ENCODE measurements around the gene COL11A2.
A peak's percentile ranks its signal among the peaks of the same experiment; 100 is the strongest.

The COL11A2 gene

GRCh38 chr6:33165581-33166258, 26.5 kb downstream of the COL11A2 start:
- peaks cover 9% of the 10 kb centered on the region for H3K27me3 ChIP-seq (ENCODE audit: control insufficient read depth, insufficient read depth, low read length)
- H3K4me3 ChIP-seq (ENCODE audit: low read depth, low read length), result no peak overlapping the region
- H3K36me3 ChIP-seq (ENCODE audit: control insufficient read depth, insufficient read depth, low read length), result no peaks in the 10 kb centered on the region
- H3K9me3 ChIP-seq (ENCODE audit: control insufficient read depth, insufficient read depth, low read length), result no peaks in the 10 kb centered on the region
- H3K9ac ChIP-seq (ENCODE audit: low read depth, low read length), result no peak overlapping the region
- H3K4me1 ChIP-seq (ENCODE audit: control insufficient read depth, insufficient read depth, low read length), result peaks cover 8% of the 10 kb centered on the region

- peaks cover 9% of the 10 kb centered on the region for H3K27me3 ChIP-seq (ENCODE audit: control insufficient read depth, insufficient read depth, low read length)
- H3K9me3 ChIP-seq (ENCODE audit: control insufficient read depth, insufficient read depth, low read length), result no peaks in the 10 kb centered on the region
- H3K4me1 ChIP-seq (ENCODE audit: control insufficient read depth, insufficient read depth, low read length), result peaks cover 8% of the 10 kb centered on the region
- H3K36me3 ChIP-seq (ENCODE audit: control insufficient read depth, insufficient read depth, low read length), result no peaks in the 10 kb centered on the region
- no peak overlapping the region for H3K4me3 ChIP-seq (ENCODE audit: low read depth, low read length)
- no peak overlapping the region for H3K9ac ChIP-seq (ENCODE audit: low read depth, low read length)
Observed at GRCh38 chr6:33164665-33165373, 27.4 kb downstream of the COL11A2 start.

- Histone ChIP-seq H3K9ac (ENCODE audit: low read depth, low read length) (no peak overlapping the region), H3K4me3 (ENCODE audit: low read depth, low read length) (no peak overlapping the region), H3K4me1 (ENCODE audit: control insufficient read depth, insufficient read depth, low read length) (peaks cover 8% of the 10 kb centered on the region), H3K36me3 (ENCODE audit: control insufficient read depth, insufficient read depth, low read length) (no peaks in the 10 kb centered on the region), H3K27me3 (ENCODE audit: control insufficient read depth, insufficient read depth, low read length) (peaks cover 9% of the 10 kb centered on the region), H3K9me3 (ENCODE audit: control insufficient read depth, insufficient read depth, low read length) (no peaks in the 10 kb centered on the region)
Observed at GRCh38 chr6:33164176-33164575, 28.1 kb downstream of the COL11A2 start.

- no peak overlapping the region for H3K9ac ChIP-seq (ENCODE audit: low read depth, low read length)
- no peaks in the 10 kb centered on the region for H3K36me3 ChIP-seq (ENCODE audit: control insufficient read depth, insufficient read depth, low read length)
- no peak overlapping the region for H3K4me3 ChIP-seq (ENCODE audit: low read depth, low read length)
- peaks cover 9% of the 10 kb centered on the region for H3K27me3 ChIP-seq (ENCODE audit: control insufficient read depth, insufficient read depth, low read length)
- H3K4me1 ChIP-seq (ENCODE audit: control insufficient read depth, insufficient read depth, low read length), result peaks cover 8% of the 10 kb centered on the region
- H3K9me3 ChIP-seq (ENCODE audit: control insufficient read depth, insufficient read depth, low read length), result no peaks in the 10 kb centered on the region
Observed at GRCh38 chr6:33163540-33163939, 28.7 kb downstream of the COL11A2 start.

GRCh38 chr6:33161354-33162331, 30.6 kb downstream of the COL11A2 start:
- Histone ChIP-seq H3K36me3 (ENCODE audit: control insufficient read depth, insufficient read depth, low read length) (no peaks in the 10 kb centered on the region), H3K4me1 (ENCODE audit: control insufficient read depth, insufficient read depth, low read length) (peaks cover 8% of the 10 kb centered on the region), H3K27me3 (ENCODE audit: control insufficient read depth, insufficient read depth, low read length) (peaks cover 9% of the 10 kb centered on the region), H3K9ac (ENCODE audit: low read depth, low read length) (peak overlapping the region; percentile 70), H3K9me3 (ENCODE audit: control insufficient read depth, insufficient read depth, low read length) (no peaks in the 10 kb centered on the region), H3K4me3 (ENCODE audit: low read depth, low read length) (peak overlapping the region; percentile 69)

- Histone ChIP-seq H3K4me3 (ENCODE audit: low read depth, low read length) (peak overlapping the region; percentile 69), H3K9ac (ENCODE audit: low read depth, low read length) (no peak overlapping the region)
Observed at GRCh38 chr6:33160728-33161344, 31.4 kb downstream of the COL11A2 start.

GRCh38 chr6:33160096-33160495, 32.2 kb downstream of the COL11A2 start:
- Histone ChIP-seq H3K9ac (ENCODE audit: low read depth, low read length) (no peak overlapping the region), H3K27me3 (ENCODE audit: control insufficient read depth, insufficient read depth, low read length) (peaks cover 9% of the 10 kb centered on the region), H3K4me1 (ENCODE audit: control insufficient read depth, insufficient read depth, low read length) (peaks cover 8% of the 10 kb centered on the region), H3K4me3 (ENCODE audit: low read depth, low read length) (no peak overlapping the region), H3K9me3 (ENCODE audit: control insufficient read depth, insufficient read depth, low read length) (no peaks in the 10 kb centered on the region), H3K36me3 (ENCODE audit: control insufficient read depth, insufficient read depth, low read length) (no peaks in the 10 kb centered on the region)

More at GRCh38 chr6:33160728-33161344, 31.4 kb downstream of the COL11A2 start:
- Histone ChIP-seq H3K4me1 (ENCODE audit: control insufficient read depth, insufficient read depth, low read length) (peaks cover 8% of the 10 kb centered on the region), H3K36me3 (ENCODE audit: control insufficient read depth, insufficient read depth, low read length) (no peaks in the 10 kb centered on the region), H3K27me3 (ENCODE audit: control insufficient read depth, insufficient read depth, low read length) (peaks cover 9% of the 10 kb centered on the region), H3K9me3 (ENCODE audit: control insufficient read depth, insufficient read depth, low read length) (no peaks in the 10 kb centered on the region)

- Histone ChIP-seq H3K9ac (ENCODE audit: low read depth, low read length) (no peak overlapping the region), H3K27me3 (ENCODE audit: control insufficient read depth, insufficient read depth, low read length) (peaks cover 3% of the 10 kb centered on the region)
Observed at GRCh38 chr6:33156964-33157363, 35.3 kb downstream of the COL11A2 start.

GRCh38 chr6:33156561-33156960, 35.7 kb downstream of the COL11A2 start:
- no peak overlapping the region for H3K4me3 ChIP-seq (ENCODE audit: low read depth, low read length)

More at GRCh38 chr6:33156964-33157363, 35.3 kb downstream of the COL11A2 start:
- Histone ChIP-seq H3K4me1 (ENCODE audit: control insufficient read depth, insufficient read depth, low read length) (peaks cover 6% of the 10 kb centered on the region), H3K36me3 (ENCODE audit: control insufficient read depth, insufficient read depth, low read length) (no peaks in the 10 kb centered on the region), H3K9me3 (ENCODE audit: control insufficient read depth, insufficient read depth, low read length) (no peaks in the 10 kb centered on the region), H3K4me3 (ENCODE audit: low read depth, low read length) (no peak overlapping the region)

GRCh38 chr6:33154349-33154748, 37.9 kb downstream of the COL11A2 start:
- Histone ChIP-seq H3K27me3 (ENCODE audit: control insufficient read depth, insufficient read depth, low read length) (no peaks in the 10 kb centered on the region), H3K9me3 (ENCODE audit: control insufficient read depth, insufficient read depth, low read length) (no peaks in the 10 kb centered on the region), H3K9ac (ENCODE audit: low read depth, low read length) (no peak overlapping the region), H3K4me3 (ENCODE audit: low read depth, low read length) (no peak overlapping the region), H3K36me3 (ENCODE audit: control insufficient read depth, insufficient read depth, low read length) (no peaks in the 10 kb centered on the region), H3K4me1 (ENCODE audit: control insufficient read depth, insufficient read depth, low read length) (no peaks in the 10 kb centered on the region)

More at GRCh38 chr6:33156561-33156960, 35.7 kb downstream of the COL11A2 start:
- Histone ChIP-seq H3K9me3 (ENCODE audit: control insufficient read depth, insufficient read depth, low read length) (no peaks in the 10 kb centered on the region), H3K27me3 (ENCODE audit: control insufficient read depth, insufficient read depth, low read length) (no peaks in the 10 kb centered on the region), H3K36me3 (ENCODE audit: control insufficient read depth, insufficient read depth, low read length) (no peaks in the 10 kb centered on the region), H3K4me1 (ENCODE audit: control insufficient read depth, insufficient read depth, low read length) (peaks cover 5% of the 10 kb centered on the region), H3K9ac (ENCODE audit: low read depth, low read length) (no peak overlapping the region)

GRCh38 chr6:33151050-33151449, 41.2 kb downstream of the COL11A2 start:
- no peak overlapping the region for H3K9ac ChIP-seq (ENCODE audit: low read depth, low read length)
- no peak overlapping the region for H3K4me3 ChIP-seq (ENCODE audit: low read depth, low read length)
- peaks cover 5% of the 10 kb centered on the region for H3K4me1 ChIP-seq (ENCODE audit: control insufficient read depth, insufficient read depth, low read length)
- no peaks in the 10 kb centered on the region for H3K9me3 ChIP-seq (ENCODE audit: control insufficient read depth, insufficient read depth, low read length)
- H3K36me3 ChIP-seq (ENCODE audit: control insufficient read depth, insufficient read depth, low read length), result no peaks in the 10 kb centered on the region
- H3K27me3 ChIP-seq (ENCODE audit: control insufficient read depth, insufficient read depth, low read length), result no peaks in the 10 kb centered on the region
